ENCODE results near the gene OTOG.

Gene OTOG

DNA sequence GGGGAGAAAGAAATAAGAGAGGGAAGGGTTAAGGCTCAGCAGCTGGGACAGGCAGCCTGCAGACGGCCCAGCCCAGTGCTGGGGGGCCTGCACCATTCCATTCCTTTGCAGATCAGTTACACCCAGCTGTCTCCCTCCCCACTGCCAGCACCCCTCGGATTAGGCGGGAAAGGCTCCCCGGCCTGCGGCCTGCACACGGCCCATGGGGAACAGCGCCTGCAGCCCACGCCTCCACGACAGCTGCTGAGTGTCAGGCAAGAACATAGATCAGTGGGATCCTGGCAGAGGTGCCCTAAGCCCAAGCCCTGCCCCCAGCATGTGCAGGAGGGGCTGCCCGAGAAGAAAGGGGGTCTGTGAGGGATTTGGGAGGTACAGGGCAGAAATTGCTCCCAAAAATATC, 106.6 kb downstream of the OTOG start:
- no peak for DNase-seq

DNA sequence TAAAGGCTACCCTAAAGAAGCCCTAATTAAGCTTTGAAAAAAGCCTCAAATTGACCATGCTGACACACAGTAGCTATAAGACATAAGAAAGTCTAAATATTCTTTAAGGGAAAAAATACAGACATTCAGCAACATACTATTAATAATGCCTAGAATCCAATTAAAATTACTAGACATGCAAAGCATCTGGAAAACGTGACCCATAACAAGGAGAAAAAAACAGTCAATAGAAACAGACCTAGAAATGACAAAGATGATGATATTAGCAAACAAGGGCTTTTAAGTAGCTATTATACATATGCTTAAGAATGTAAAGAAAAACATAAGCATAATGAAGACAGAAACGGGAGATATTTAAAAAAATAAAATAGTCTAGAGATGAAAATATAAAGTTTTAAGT, 108.6 kb downstream of the OTOG start:
- DNase-seq = no peak

- no peak for DNase-seq
These were observed 111.2 kb downstream of the OTOG start for GRCh38 chr11:17658211-17658610.

DNA sequence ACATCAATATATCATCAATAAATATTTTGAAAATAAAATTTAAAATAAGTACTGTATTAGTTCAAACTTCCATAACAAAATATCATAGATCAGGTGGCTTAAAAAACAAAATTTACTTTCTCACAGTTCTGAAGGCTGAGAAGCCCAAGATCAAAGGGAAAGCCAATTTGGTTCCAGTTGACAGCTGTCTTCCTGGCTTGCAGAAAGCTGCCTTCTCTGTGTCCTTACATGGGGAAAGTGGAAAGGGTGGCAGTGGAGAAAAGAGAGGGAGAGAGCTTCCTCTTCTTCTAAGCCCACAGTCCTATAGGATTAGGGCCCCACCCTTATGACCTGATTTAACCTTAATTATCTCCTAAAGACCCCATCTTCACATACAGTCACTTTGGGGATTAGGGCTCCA, 121.1 kb downstream of the OTOG start:
- no peak for DNase-seq

GRCh38 chr11:17672469-17672868, 125.4 kb downstream of the OTOG start:
- DNase-seq = no peak

DNA sequence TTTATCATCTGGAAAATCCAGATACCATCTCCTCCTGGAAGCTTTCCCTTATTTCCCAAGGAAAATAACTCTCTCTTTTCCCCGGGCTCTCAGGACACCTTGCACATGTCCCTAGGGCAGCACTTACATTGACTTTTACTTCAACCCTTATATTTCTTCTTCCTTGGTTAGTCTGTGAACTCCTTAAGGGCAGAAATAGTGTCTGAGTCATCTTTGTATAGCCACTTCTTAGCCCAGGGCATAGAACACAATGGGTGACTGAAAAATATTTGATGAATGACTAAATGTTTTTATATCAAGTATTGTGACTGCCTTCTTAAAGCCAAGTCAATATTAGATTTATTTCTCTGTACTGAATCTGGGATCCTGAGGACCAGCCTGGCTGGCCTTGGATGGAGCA, 126.9 kb downstream of the OTOG start:
- DNase-seq = no peak

DNA sequence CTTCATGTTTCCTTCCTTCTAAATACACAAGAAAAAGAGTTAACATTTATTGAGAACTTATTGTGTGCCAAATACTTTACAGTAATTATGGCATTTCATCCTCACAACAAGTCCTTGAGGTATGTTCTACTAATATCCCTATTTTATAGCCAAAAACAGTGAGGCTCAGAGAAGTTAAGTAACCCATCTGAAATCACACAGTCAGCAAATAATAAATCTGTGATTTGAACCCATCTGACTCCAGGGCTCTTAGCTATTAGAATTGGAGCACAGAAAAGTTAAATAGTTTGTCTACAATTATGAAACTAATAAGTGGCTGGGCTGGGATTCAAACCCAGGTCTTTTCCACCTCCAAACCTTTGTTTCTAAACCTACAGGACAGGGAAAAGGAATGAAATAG, 135.8 kb downstream of the OTOG start:
- DNase-seq = no peak

- DNase-seq = no peak
These were observed 136.5 kb downstream of the OTOG start for GRCh38 chr11:17683377-17684161.

- DNase-seq = no peak
These were observed 137.5 kb downstream of the OTOG start for GRCh38 chr11:17684550-17684949.

- no peak for DNase-seq
These were observed 139.3 kb downstream of the OTOG start for GRCh38 chr11:17686231-17686980.

DNA sequence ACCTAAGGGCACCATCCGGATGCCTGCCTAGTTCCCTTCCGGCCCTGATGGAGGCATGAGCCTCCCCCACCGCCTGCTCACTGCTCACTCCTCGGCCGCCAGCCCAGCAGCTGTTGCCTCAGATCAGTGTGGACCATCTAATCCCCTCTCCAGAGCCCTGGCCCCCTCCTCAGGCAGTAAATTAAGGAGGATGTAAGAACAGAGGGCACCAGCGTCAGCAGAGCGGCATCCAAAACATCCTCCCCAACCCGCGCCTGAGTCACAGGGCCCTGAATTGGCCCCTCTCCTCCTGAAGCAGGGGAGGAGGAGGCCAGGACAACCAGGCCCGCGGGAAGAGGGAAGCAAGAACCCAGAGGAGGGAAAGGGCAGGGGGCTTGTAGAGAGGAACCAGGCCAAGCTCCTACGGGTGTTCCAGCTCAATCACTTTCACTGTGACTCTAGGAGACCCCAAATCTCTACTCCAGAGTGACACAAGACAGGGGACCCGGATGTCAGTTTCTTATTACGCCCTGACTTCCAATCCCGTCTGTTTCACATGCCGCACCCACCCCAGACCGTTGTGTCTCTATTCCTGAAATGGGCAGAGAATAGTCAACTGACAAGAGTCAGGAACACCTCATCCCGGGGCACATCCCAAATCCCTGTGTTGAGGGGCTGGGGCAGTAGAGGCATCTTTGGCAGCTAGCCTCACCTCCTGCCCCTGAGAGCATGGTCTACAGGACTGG, 141.0 kb downstream of the OTOG start:
- no peak for DNase-seq

- no peak for DNase-seq
These were observed 144.5 kb downstream of the OTOG start for GRCh38 chr11:17691550-17691949.

- no peak for DNase-seq
These were observed 144.9 kb downstream of the OTOG start for GRCh38 chr11:17691976-17692375.

DNA sequence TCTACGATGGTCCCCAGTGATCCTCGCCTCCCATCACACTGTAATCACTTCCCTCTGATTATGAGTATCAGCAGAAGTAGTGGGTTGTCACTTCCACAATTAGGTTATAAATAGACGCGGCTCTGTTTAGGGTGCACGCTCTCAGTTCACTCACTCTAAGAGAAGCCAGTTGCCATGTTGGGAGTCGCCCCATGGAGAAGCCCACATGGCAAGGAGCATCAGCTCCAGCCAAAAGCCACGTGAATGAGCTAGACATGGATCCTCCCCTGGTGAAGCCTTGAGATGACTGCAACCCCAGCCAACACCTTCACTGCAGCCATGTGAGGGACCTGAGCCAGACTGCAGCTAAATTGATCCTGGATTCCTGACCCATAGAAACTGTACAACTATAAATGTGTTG, 145.9 kb downstream of the OTOG start:
- DNase-seq = no peak

DNA sequence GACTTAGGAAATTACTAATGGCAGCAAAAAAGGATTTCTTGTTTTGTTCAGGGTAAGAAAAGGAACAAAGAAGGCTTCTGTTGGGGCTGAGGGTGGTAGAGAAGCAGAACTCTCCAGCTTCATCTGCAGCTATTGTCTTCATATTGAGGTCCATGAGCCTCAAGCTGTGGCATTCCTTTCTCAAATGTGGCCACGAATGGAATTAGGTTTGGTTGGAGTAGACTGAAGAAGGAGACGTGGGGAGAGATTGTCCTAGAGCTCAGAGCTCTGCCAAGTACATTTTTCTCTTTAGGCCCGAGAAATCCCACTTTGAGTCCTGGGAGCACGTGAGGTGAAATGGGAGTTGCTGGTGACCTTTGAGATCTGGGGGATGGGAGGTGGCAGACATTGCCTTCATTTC, 146.5 kb downstream of the OTOG start:
- DNase-seq = no peak

DNA sequence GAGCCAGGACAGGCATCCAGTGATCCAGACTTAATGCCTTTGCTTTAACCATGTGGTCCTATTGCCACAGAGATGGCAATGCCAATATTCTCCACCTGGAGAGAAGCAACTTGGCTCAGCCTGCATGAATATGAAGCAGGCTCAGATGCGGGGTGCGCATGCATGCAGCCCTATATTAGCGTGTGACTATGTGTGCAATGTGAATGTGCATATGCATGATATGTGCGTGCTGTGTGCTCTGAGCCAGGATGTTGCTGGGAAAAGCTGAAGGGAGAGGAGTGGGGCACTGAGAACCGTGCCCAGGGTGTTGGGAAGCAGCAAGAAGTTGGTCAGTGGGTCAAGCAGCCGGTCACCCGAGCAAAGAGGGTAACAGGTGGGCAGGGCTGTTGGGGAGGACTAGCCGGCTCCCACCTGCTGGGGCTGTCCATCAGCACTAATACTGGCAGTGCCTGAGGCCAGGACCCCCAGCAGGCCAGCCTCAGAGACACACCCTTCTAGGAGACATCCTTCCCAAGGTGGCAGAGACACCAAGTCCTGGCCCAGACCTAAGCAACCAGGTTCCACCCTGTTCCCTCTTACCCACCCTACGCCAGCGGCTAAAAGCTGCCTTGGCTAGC, 147.5 kb downstream of the OTOG start:
- no peak for DNase-seq

- no peak for DNase-seq
These were observed 148.7 kb downstream of the OTOG start for GRCh38 chr11:17695454-17696441.

DNA sequence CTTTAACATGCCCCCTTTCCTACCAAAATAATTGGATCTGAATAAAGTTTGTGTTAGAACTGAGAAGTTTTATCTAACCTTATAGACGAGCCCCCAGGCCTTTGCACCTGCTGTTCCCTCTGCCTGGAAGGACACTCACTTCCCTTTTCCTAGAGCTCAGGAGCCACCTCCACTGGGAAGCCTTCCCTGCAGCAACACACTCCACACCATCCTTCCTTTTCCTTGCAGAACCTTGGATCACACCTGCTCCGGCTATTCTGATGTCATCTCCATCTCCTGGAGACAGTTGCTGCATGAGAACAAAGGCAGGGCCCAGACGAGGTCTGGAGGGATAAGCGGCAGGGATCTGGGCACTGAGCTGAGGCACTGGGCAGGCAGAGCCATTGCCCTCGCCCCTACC, 149.7 kb downstream of the OTOG start:
- no peak for DNase-seq

Measured in activated CD4-positive, alpha-beta T cell treated with anti-CD3 and anti-CD28 coated beads, Interleukin-2, amount 50 U/mL, for 4 hours (primary cell).